ENCODE data around the gene RELN.

GRCh38 chr7:103762877-103763276 is 226.6 kb downstream of the RELN start:
- no peak for TF ChIP-seq CTCF (IDR thresholded peaks at IDR 0.05)
- TF ChIP-seq POLR2A (IDR thresholded peaks at IDR 0.05) = no peak
